Activated T-cell treated with anti-CD3 and anti-CD28 coated beads, Interleukin-2, amount 50 U/mL, for 1 hour (primary cell): ENCODE data around the gene MDFI.
A peak's percentile ranks its signal among the peaks of the same experiment; 100 is the strongest.

Experiments
- DNase-seq: peaks from one replicate; pipeline ENCODE4 v3.0.0-alpha.2; 2020

MDFI gene, protein sequence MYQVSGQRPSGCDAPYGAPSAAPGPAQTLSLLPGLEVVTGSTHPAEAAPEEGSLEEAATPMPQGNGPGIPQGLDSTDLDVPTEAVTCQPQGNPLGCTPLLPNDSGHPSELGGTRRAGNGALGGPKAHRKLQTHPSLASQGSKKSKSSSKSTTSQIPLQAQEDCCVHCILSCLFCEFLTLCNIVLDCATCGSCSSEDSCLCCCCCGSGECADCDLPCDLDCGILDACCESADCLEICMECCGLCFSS

DNA sequence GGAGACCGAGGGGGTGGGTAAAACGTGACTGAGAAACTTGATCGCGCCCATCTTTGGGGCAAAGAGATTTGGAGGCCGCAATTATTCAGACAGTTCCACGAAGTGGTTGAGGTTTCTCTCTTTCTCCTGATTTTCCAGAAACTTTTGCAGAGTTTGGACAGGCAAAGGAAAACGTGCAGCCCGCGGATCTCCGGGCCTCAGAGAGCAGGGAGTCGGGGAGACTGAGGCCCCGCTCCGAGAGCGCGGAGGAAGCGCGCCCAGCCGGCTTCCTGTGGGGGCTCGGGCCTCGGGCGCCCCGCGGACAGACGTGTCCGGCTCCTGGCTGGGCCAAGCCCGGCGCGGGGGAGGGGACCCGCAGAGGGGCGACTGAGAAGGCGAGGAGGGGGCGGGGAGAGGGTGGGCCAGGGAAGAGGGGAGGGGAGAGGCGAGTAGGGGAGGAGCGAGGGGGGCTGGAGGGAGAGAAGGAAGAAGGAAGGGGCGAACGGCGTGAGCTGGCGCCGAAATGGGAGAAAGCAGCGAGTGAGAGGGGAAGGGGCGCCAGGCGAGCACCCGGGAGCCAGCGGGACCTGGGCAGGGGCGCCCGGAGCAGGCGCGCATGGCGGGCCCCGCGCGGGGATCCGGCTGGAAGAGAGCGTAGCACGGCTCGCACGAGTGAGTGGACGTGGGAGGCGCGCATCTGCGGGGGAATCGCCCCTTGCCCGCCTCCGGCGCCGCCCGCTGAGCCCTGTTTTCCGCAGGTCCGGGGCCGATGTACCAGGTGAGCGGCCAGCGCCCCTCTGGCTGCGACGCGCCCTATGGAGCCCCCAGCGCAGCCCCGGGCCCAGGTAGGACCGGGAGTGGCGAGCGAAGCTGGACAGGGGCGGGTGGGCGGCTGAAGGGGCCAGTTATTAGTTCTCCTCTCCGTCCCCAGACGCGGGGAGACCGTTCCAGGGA is at the start of gene MDFI:
Gene MDFI (plus strand): TSS at position 467 of the 933 bp plus-strand sequence. CDS start 282 bp downstream, at position 749.
- DNase-seq = no peak

- DNase-seq = no peak
Observed at GRCh38 chr6:41589223-41589622, 49.0 kb upstream of the MDFI start.

- DNase-seq = no peak
Observed at GRCh38 chr6:41589636-41590622, 48.3 kb upstream of the MDFI start.

DNA sequence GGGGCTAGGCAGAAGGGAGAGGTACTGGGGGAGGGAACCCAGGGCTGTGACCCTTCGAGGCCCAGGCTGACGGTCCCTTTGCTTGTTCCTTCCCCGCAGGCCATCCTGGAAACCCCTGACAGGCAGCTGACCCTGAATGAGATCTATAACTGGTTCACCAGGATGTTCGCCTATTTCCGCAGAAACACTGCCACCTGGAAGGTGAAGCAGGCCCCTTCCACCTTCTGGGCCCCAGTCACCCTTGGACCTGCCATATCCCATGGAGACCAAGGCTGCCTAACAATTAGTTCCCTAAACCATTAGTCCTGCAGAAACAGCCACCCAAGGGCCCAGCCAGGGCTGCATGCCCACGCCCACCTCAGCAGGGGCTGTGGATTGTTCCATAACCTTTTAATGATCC is 47.1 kb upstream of the MDFI start:
- DNase-seq = no peak

DNA sequence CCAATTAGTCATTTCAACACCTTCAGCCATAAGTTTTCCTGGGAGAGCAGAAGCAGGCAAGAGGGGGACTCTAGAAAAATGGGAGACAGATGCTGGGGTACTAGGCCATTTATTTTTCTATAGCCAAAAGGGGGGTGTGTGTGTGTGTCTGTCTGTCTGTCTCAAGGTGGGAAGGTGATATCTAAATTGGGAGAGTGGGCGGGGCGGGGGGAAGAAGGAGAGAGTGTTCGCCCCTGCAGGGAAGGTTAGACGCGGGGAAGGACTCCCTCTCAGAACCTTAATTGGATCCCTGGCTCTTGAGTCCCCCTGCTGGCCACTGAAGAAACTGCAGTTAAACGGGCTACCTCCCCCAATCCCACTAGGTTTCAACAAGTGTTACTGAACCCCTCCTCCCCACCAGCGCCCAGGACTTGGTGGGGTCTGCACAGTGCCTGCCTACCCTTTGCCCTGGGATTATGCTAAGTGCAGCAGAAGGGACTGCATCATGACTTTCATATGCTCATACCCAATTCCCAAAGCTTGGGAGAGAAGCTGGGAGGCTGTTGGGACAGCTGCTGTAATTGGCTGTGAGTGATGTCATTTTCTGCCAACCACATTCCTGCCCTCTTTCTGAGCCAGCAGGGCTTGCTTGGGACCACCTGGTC is 46.3 kb upstream of the MDFI start:
- peak; percentile 83 for DNase-seq

DNA sequence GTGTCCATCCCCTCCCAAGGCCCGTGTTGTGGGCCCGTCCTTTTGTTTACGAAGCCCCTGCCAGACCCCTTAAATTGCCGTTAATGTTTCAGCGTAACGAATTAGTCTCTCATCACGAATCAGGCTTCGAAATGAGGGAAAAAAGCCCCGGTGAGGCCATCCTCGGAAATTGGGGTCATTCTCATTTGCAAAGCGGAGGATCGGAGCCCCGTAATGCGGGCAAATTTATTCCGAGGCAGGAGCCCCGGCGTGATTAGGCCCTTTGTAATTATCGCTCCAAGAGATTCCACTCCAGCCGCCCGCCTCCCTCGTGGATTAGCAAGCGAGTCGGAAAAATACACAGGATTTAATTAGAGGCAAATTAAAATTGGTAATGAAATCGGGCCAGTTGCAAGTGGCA is 44.9 kb upstream of the MDFI start:
- DNase-seq = no peak

DNA sequence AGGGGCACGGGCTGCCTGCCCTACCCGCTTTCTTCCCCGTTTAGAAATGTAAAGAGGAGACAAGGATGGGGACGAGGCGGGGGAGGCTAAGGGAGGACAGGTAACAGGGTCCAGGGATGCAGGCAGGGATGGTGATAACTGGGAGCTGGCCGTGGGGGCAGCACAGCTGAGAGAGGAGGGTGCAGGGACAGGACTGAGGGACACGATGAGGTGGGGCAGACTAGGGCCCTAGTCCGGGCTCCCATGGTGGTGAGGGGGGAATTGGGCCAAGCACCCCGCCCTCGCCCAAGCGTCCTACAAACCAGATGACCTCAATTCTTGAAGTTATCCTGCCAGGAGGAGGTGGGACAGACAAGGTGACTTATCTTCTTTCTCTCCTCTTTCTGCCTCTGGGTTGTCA is 44.4 kb upstream of the MDFI start:
- no peak for DNase-seq

GRCh38 chr6:41594326-41594725 is 43.9 kb upstream of the MDFI start:
- DNase-seq = no peak

- DNase-seq = no peak
Observed at GRCh38 chr6:41594766-41595165, 43.5 kb upstream of the MDFI start.

DNA sequence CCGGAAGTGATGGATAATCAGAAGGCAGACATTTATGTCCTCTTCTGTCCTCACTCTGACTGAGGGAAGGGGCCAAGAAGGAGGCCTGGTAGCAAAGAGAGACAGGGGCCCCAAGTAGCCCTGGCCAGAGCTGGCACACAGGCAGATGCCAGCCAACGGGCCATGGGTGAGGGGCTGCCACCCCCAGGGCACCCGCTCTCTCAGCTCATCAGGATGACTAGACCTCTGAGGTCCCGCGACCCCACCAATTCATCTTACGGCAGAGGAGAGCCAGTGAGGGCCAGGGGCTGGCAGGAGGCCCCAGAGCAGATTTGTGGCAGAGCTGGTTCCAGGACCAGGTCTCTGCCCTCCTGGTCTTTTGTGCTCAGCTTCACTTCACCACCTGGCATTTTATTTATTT is 43.1 kb upstream of the MDFI start:
- DNase-seq = no peak

- no peak for DNase-seq
Observed at GRCh38 chr6:41596096-41596685, 42.1 kb upstream of the MDFI start.

GRCh38 chr6:41596807-41597206 is 41.5 kb upstream of the MDFI start:
- DNase-seq = no peak

GRCh38 chr6:41597246-41598000 is 40.8 kb upstream of the MDFI start:
- no peak for DNase-seq

DNA sequence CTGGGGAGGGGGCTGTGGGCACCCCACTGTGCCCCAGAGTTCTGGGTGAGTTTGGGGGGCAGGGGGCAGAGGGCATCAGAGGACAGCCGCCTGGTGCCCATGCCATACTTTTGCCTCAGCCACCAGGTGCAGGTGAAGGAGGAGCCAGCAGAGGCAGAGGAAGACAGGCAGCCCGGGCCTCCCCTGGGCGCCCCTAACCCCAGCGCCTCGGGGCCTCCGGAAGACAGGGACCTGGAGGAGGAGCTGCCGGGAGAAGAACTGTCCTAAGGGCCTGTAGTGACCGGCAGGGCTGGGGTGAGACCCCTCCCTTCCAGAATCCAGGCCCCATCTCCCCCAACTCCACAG is 39.6 kb upstream of the MDFI start:
- DNase-seq = no peak

GRCh38 chr6:41599015-41599851 is 39.0 kb upstream of the MDFI start:
- DNase-seq = no peak

DNA sequence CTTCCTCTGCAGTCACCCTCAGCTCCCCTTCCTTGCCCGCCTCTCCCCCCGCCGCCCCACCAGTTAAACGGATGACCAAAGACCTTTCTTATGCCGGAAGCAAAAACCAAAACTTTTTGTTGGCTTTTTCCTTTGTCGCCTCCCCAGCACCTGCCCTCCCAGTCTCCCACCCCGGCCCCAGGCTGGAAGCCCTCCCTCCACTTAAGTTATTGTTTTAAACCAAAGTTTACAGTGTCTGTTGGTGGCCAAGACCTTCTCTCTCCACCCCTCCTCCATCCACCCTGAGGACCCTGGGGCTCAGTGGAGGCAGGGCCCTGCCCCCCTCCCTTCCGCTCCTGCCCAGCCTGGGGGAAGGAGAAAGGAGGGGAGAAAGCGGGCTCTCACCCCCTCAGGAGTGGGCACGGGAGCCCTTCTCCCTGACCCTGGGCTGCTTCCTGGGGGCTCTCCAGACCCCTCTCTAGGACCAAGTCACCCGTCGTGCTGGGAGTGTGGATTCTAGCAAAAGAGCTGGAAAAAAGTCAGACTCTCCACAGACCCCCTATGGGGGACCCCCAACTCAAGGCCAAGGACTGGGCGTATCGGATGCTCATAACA is 38.3 kb upstream of the MDFI start:
- no peak for DNase-seq

- DNase-seq = no peak
Observed at GRCh38 chr6:41600499-41601247, 37.6 kb upstream of the MDFI start.

GRCh38 chr6:41601248-41601549 is 37.1 kb upstream of the MDFI start:
- no peak for DNase-seq

GRCh38 chr6:41602422-41602743 is 35.9 kb upstream of the MDFI start:
- no peak for DNase-seq
